Glutamatergic neuron (in vitro differentiated cells): Measurements from ENCODE around the gene EFCAB8. TPM values are rescaled to one million over a fixed set of nuclear protein-coding genes. Genes with fewer than 3 reads are reported as not detected.

Experiments used
- DNase-seq: peaks from one replicate; pipeline ENCODE4 v3.0.0; 2022
- H3K27ac Mint-ChIP-seq: one replicate; pipeline ENCODE4 v1.8.0; 2020; ENCODE audit warnings: mild to moderate bottlenecking, mixed read lengths, inconsistent platforms; ENCODE audit not compliant: unreplicated experiment
- H3K27me3 Mint-ChIP-seq: one replicate; pipeline ENCODE4 v1.8.0; 2020; ENCODE audit warnings: mild to moderate bottlenecking, moderate library complexity, mixed read lengths, inconsistent platforms; ENCODE audit not compliant: unreplicated experiment
- H3K36me3 Mint-ChIP-seq: one replicate; pipeline ENCODE4 v1.8.0; 2020; ENCODE audit warnings: mild to moderate bottlenecking, mixed read lengths, inconsistent platforms; ENCODE audit not compliant: unreplicated experiment
- H3K4me1 Mint-ChIP-seq: one replicate; pipeline ENCODE4 v1.8.0; 2020; ENCODE audit warnings: mild to moderate bottlenecking, low read depth, mixed read lengths, inconsistent platforms; ENCODE audit not compliant: unreplicated experiment
- H3K4me3 Mint-ChIP-seq: one replicate; pipeline ENCODE4 v1.8.0; 2020; ENCODE audit warnings: mild to moderate bottlenecking, mixed read lengths, inconsistent platforms; ENCODE audit not compliant: unreplicated experiment
- H3K9me3 Mint-ChIP-seq: one replicate; pipeline ENCODE4 v1.8.0; 2020; ENCODE audit warnings: mild to moderate bottlenecking, moderate library complexity, mixed read lengths, inconsistent platforms; ENCODE audit not compliant: unreplicated experiment
- total RNA-seq: library from RNA; stranded (reverse); fragmentation: NEBNext Ultra II Directional; extraction: Animal tissue kit (Norgen Biotek cat#: 25700); gene quantifications from one replicate; pipeline ENCODE4 v1.2.1, GENCODE V29; 2021; ENCODE audit not compliant: unreplicated experiment
- TF ChIP-seq, protein P1 (sequence below): fragments of 200-600 bp; sonication (generic); IDR thresholded peaks from one replicate; pipeline ENCODE4 v1.5.0; 2021; ENCODE audit not compliant: partially characterized antibody, unreplicated experiment

Gene EFCAB8
- total RNA-seq, 1 donor from 2014 or later: not detected

DNA sequence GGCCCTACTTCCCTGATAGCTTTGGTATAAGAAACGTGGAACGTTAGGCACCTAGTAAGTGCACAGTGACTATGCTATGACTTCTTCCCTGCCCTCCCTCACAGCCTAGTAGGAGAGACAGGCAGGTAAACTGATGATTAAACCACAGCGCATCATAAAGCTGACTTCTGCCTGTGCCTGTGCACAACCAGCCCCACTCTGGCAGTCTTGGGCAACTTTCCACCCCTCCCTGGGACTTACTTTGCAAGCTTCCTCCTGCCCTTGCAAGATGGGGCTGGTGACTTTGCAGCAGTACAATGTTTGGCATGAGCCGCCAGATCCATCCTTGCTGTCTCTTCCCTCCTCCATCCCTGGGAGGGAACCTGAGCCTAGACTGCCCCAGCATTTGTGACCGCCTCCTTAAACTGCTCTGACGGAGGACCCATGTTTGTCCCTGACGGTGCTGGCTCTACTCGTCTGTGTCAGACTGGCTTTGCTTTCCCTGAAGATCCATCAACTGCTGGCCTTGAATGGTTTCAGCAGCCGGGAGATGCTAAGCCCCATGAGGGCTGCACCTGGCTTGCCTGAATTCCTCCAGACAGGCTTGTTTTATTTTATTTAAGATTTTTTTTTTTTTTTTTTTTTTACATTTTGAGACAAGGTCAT lies 36.1 kb downstream of the EFCAB8 start:
- no peak overlapping the region for H3K27ac Mint-ChIP-seq
- no peaks in the 10 kb centered on the region for H3K9me3 Mint-ChIP-seq
- peaks cover 3% of the 10 kb centered on the region for H3K4me1 Mint-ChIP-seq
- no peak overlapping the region for H3K4me3 Mint-ChIP-seq
- H3K36me3 Mint-ChIP-seq: no peaks in the 10 kb centered on the region
- H3K27me3 Mint-ChIP-seq: peaks cover 4% of the 10 kb centered on the region
- DNase-seq: no peak
- TF ChIP-seq, protein P1, sequence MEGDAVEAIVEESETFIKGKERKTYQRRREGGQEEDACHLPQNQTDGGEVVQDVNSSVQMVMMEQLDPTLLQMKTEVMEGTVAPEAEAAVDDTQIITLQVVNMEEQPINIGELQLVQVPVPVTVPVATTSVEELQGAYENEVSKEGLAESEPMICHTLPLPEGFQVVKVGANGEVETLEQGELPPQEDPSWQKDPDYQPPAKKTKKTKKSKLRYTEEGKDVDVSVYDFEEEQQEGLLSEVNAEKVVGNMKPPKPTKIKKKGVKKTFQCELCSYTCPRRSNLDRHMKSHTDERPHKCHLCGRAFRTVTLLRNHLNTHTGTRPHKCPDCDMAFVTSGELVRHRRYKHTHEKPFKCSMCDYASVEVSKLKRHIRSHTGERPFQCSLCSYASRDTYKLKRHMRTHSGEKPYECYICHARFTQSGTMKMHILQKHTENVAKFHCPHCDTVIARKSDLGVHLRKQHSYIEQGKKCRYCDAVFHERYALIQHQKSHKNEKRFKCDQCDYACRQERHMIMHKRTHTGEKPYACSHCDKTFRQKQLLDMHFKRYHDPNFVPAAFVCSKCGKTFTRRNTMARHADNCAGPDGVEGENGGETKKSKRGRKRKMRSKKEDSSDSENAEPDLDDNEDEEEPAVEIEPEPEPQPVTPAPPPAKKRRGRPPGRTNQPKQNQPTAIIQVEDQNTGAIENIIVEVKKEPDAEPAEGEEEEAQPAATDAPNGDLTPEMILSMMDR: no peak

DNA sequence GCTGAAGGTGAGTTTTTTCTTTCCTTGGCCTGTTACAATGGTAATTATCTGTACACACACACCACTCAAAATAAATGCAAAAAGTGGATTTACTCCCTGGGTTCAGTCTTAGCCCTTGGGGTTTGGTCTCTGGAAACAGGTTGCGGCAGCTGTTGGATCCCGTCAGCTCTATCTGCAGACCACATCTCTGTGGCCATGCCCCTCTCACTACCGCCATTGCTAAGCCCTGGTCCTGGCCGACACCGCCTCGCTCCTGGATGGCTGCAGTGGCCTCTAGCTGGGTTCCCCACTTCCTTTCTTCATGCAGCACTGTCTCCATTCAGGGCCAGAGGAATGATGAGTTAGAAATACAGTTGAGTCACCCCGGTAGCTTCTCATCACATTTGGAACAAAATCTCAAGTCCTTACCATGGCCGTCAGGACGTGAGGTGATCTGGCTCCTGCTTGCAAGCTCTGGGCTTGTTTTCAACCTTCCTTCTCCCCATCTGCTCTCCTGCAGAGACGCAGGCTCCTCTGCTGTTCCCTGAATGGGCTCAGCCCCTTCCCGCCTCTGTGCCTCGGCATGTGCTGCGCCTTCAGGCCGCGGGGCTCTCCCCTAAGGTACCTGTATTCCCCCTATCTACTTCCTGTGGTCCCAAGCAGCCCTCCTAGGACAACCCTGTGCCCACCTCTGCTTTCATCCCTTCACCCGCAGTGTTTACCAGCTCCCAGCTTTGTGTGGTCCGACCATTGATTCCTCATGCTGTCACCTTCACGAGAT lies 38.0 kb downstream of the EFCAB8 start:
- H3K36me3 Mint-ChIP-seq: no peaks in the 10 kb centered on the region
- no peak overlapping the region for H3K4me3 Mint-ChIP-seq
- no peak for DNase-seq
- TF ChIP-seq, protein P1: no peak
- peaks cover 3% of the 10 kb centered on the region for H3K4me1 Mint-ChIP-seq
- no peaks in the 10 kb centered on the region for H3K9me3 Mint-ChIP-seq
- H3K27ac Mint-ChIP-seq: no peak overlapping the region
- H3K27me3 Mint-ChIP-seq: no peaks in the 10 kb centered on the region

DNA sequence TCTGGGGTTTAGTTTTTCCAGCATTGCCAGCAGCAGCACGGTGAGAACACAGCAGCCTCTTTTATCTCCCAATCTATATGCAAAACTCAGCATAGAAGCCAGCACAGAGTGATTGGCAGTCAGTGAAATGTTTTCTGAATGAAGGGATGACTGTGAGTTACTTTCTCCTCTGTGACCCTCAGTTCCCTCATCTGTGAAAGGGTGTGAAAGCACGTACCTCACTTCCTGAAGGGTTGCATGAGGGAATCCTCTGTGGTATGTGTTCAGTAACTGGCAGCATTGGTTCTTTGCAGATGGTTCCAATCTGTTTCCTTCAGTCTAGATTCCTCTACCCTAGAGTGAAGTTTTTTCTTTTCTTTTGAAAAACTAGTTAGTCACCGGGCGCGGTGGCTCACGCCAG lies 40.0 kb downstream of the EFCAB8 start:
- H3K9me3 Mint-ChIP-seq: no peaks in the 10 kb centered on the region
- TF ChIP-seq, protein P1: no peak
- H3K36me3 Mint-ChIP-seq: no peaks in the 10 kb centered on the region
- no peak for DNase-seq
- H3K4me1 Mint-ChIP-seq: peaks cover 3% of the 10 kb centered on the region
- no peak overlapping the region for H3K27ac Mint-ChIP-seq
- H3K4me3 Mint-ChIP-seq: no peak overlapping the region
- H3K27me3 Mint-ChIP-seq: peaks cover 2% of the 10 kb centered on the region

DNA sequence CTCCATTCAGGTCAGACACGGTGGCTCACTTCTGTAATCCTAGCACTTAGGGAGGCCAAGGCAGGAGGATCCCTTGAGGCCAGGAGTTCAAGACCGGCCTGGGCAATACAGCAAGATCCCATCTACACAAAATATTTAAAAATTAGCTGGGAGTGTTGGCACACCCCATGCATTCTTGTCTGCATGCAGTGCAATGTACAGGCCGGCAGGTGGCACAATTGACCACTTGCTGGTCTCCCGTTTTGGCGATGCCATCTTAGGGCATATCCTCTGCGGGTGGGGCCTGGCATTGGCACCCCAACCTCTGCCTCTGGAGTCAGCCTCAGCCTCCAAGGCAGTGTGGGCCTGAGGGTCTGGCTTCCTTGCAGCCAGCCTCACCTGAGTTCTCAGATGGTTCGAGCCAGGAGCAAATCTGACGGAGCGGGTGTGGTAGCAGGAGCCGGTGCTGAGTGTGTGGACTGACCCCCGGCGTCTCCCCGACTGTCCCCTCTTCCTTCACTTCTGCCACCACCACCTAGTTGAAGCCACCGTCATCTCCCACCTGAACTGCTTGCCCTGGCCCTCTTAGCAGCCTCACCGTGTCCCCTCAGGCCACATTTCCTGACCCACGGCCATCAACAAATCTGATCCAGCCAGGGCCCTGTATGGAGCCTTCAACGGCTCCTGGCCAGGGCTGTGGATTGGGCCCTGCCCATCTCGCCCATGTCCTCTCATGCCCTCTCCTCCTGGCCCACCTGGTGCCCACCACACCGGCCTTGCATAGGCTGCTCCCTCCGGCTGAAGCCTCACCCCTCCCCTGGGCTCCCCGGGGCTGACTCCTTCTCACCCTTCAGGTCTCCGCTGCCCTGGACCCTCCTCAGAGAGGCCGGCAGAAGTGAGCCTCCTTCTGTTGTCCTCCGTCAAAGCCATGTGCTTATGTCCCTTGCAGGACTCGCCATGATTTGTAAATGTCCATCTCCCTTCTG lies 44.0 kb downstream of the EFCAB8 start:
- Mint-ChIP-seq H3K4me1 (peaks cover 3% of the 10 kb centered on the region), H3K9me3 (no peaks in the 10 kb centered on the region), H3K27me3 (peaks cover 2% of the 10 kb centered on the region), H3K4me3 (no peak overlapping the region), H3K36me3 (no peaks in the 10 kb centered on the region), H3K27ac (no peak overlapping the region)
- TF ChIP-seq, protein P1: peak; percentile 93
- DNase-seq: peak; percentile 64
